ENCODE measurements around the gene SCUBE2. TPM values are rescaled to one million over a fixed set of nuclear protein-coding genes. Genes with fewer than 3 reads are reported as not detected.

The SCUBE2 gene
- total RNA-seq, 1 experiment from 2014 or later, result 1.9 TPM

DNA sequence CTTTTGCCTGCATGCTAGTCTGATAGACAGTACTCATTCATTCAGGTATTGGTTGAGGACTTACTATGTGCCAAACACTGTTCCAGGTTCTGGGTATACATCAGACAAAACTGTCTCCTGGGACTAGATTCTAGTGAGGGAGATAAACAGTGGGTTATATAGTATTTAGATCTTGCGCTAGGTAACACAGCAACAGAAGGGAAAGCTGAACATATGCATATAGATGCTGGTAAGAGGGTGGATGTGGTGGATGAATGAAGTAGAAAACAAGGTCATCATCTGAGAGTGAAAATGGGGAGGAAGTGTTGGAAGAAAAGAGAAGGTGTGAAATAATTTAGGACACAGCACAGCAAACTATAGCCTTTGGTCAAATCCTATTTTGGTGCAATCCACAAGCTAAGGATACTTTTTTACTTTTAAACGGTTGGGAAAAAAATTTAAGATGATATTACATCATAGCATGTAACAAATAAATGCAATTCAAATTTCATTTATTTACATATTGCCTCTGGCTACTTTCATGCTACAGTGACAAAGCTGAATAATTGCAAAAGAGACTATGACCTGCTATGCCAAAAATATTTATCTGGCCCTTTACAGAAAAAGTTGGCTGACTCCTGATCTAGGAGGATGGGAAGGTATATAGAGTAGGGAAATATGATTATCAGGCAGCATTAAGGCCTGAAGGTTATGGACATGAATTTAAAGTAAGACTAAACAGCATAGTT lies 120.0 kb downstream of the SCUBE2 start:
- Mint-ChIP-seq H3K4me1 (no peaks in the 10 kb centered on the region), H3K9me3 (peaks cover 3% of the 10 kb centered on the region; the same call in 1 of the 2 replicates), H3K36me3 (no peaks in the 10 kb centered on the region), H3K4me3 (no peak overlapping the region), H3K27me3 (ENCODE audit: low read depth) (no peaks in the 10 kb centered on the region), H3K27ac (no peak overlapping the region)
- TF ChIP-seq, protein P1, sequence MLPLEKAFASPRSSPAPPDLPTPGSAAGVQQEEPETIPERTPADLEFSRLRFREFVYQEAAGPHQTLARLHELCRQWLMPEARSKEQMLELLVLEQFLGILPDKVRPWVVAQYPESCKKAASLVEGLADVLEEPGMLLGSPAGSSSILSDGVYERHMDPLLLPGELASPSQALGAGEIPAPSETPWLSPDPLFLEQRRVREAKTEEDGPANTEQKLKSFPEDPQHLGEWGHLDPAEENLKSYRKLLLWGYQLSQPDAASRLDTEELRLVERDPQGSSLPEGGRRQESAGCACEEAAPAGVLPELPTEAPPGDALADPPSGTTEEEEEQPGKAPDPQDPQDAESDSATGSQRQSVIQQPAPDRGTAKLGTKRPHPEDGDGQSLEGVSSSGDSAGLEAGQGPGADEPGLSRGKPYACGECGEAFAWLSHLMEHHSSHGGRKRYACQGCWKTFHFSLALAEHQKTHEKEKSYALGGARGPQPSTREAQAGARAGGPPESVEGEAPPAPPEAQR (CRISPR knock-in tag; IDR thresholded peaks at IDR 0.05), result no peak
- TF ChIP-seq, protein P2, sequence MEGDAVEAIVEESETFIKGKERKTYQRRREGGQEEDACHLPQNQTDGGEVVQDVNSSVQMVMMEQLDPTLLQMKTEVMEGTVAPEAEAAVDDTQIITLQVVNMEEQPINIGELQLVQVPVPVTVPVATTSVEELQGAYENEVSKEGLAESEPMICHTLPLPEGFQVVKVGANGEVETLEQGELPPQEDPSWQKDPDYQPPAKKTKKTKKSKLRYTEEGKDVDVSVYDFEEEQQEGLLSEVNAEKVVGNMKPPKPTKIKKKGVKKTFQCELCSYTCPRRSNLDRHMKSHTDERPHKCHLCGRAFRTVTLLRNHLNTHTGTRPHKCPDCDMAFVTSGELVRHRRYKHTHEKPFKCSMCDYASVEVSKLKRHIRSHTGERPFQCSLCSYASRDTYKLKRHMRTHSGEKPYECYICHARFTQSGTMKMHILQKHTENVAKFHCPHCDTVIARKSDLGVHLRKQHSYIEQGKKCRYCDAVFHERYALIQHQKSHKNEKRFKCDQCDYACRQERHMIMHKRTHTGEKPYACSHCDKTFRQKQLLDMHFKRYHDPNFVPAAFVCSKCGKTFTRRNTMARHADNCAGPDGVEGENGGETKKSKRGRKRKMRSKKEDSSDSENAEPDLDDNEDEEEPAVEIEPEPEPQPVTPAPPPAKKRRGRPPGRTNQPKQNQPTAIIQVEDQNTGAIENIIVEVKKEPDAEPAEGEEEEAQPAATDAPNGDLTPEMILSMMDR (IDR thresholded peaks at IDR 0.05), result no peak
- DNase-seq (ENCODE audit: low spot score) (no peak), ATAC-seq (no peak)
- POLR2A ChIA-PET, result no interaction called here
- CTCF ChIA-PET, result no interaction called here

Small RNAs within 50 kb of the gene (microRNA-seq; reads per million reads assigned to microRNA genes)
- not detected for gene MIR5691 (ENCODE audit: borderline number of aligned reads)

Other genes with a start within 250 kb of the SCUBE2 start
- 21.1 to 26.0 TPM (median 22.0 TPM) in 3 replicates for gene AKIP1, start 180.4 kb downstream of the SCUBE2 start, total RNA-seq (2021)
- 0.11 to 0.42 TPM in 2 of 3 replicates, not detected in the other for gene C11orf16, start 158.7 kb downstream of the SCUBE2 start, total RNA-seq (2021)
- gene ASCL3, start 148.6 kb downstream of the SCUBE2 start, total RNA-seq (2021), result not detected in 3 replicates
- gene TMEM9B, start 127.2 kb downstream of the SCUBE2 start, total RNA-seq (2021), result 8.7 to 10.2 TPM (median 8.9 TPM) in 3 replicates
- gene NRIP3, start 87.6 kb downstream of the SCUBE2 start, total RNA-seq (2021), result 3.9 to 4.5 TPM (median 4.4 TPM) in 3 replicates
- gene DENND5A, start 173.8 kb upstream of the SCUBE2 start, total RNA-seq (2021), result 65.9 to 69.3 TPM (median 69.1 TPM) in 3 replicates
- 45.8 to 46.5 TPM (median 46.1 TPM) in 3 replicates for gene TMEM41B, start 223.0 kb upstream of the SCUBE2 start, total RNA-seq (2021)

Data from WTC11 (cell line).